ENCODE measurements around the gene SLC6A18. TPM values are rescaled to one million over a fixed set of nuclear protein-coding genes. Genes with fewer than 3 reads are reported as not detected.

SLC6A18 gene
- total and polyA plus RNA-seq, 2 of the 4 experiments (the other 2 are of a cell fraction), result not detected

DNA sequence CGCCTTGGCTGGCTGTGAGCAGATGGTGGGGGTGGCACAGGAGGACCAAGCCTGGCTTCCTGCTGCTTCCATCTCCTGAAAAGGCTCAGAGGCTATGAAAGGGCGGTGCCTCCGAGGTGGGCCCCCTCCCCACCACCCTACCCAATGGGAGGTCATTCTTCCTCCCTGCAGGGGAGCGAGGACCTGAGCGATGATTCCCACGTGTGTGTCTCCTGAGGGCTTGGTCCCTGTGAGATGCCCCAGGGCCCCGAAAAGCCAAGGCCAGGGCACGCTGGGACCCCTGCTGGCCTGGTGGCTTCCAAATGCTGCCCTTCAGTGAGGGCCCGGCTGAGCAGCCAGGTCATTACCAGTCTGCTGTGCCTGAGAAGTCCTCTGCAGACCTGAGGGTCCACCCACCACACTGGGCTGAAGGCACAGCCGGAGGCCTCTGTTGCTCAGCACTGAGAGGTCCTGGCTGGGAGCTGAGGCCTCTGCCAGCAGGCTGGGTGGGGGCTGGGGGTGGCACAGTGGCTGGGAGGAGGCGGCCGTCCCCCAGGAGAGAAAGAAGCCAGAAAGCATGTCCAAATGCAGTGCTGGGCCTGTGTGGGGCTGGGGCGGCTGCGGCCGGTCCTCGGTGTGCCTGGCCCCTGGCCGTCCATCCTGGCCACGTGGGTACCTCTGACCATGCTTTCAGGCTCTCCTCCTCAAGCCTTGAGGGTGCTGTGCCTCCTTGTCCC lies 37.8 kb upstream of the SLC6A18 start:
- TF ChIP-seq CHD1 (IDR thresholded peaks at IDR 0.05; ENCODE audit: low read depth, low read length) (no peak), POLR2A (IDR thresholded peaks at IDR 0.05; ENCODE audit: low read depth, low read length) (no peak), NFE2L2 (IDR thresholded peaks at IDR 0.05; ENCODE audit: low read depth, low read length) (no peak), RFX5 (IDR thresholded peaks at IDR 0.05; ENCODE audit: low read depth, low read length) (no peak), SMC3 (IDR thresholded peaks at IDR 0.05; ENCODE audit: low read depth, low read length) (no peak), BHLHE40 (IDR thresholded peaks at IDR 0.05; ENCODE audit: low read depth, low read length) (no peak), CTCF (conservative IDR thresholded peaks at IDR 0.05; ENCODE audit: low read depth, low read length) (no peak), ELK1 (IDR thresholded peaks at IDR 0.05; ENCODE audit: borderline replicate concordance, low read depth, low read length) (no peak)
- DNase-seq, result no peak
- Histone ChIP-seq H2AK5ac (ENCODE audit: low read depth, low read length) (no peak overlapping the region), H4K5ac (ENCODE audit: low read depth, low read length) (no peak overlapping the region), H3K14ac (replicated peaks; ENCODE audit: low read depth, low read length) (no peak overlapping the region), H4K8ac (ENCODE audit: low read depth in 2 of 2, low read length in 2 of 2) (no peak overlapping the region), H3K27me3 (ENCODE audit: control insufficient read depth, insufficient read depth, low read length) (peaks cover 29% of the 10 kb centered on the region; the same call in 1 of the 2 replicates), H3K9me3 (ENCODE audit: control insufficient read depth, insufficient read depth, low read length) (no peaks in the 10 kb centered on the region), H2BK5ac (ENCODE audit: low read depth, low read length, poor library complexity, severe bottlenecking) (no peak overlapping the region), H3K4me2 (ENCODE audit: low read depth, low read length) (no peak overlapping the region), H3K56ac (ENCODE audit: extremely low read depth, insufficient read depth, low read length) (no peak overlapping the region), H3K4me1 (ENCODE audit: control insufficient read depth, insufficient read depth, low read length) (no peaks in the 10 kb centered on the region), H3K27ac (ENCODE audit: insufficient read depth, low read length) (no peak overlapping the region), H2BK15ac (ENCODE audit: low read depth, low read length) (no peak overlapping the region), H3K36me3 (ENCODE audit: control insufficient read depth, insufficient read depth, low read length) (no peaks in the 10 kb centered on the region), H3K18ac (ENCODE audit: low read depth, low read length) (no peak overlapping the region), H2BK120ac (ENCODE audit: low read depth, low read length) (no peak overlapping the region), H2BK20ac (ENCODE audit: low read depth, low read length) (no peak overlapping the region), H2AFZ (replicated peaks; ENCODE audit: low read length, poor library complexity) (no peak overlapping the region), H3K4me3 (ENCODE audit: insufficient read depth, low read depth, low read length) (no peak overlapping the region), H4K20me1 (ENCODE audit: insufficient read depth, low read length) (no peaks in the 10 kb centered on the region), H3K9ac (ENCODE audit: low read depth, low read length) (no peak overlapping the region), H3K4ac (ENCODE audit: low read depth, low read length) (no peak overlapping the region), H4K91ac (ENCODE audit: insufficient read depth, low read depth, low read length) (no peak overlapping the region), H3K79me1 (ENCODE audit: low read depth in 1 of 2, low read length in 2 of 2) (no peaks in the 10 kb centered on the region), H3K23ac (ENCODE audit: low read depth, low read length) (no peak overlapping the region), H2AK9ac (replicated peaks; ENCODE audit: low read depth, low read length, poor library complexity) (no peak overlapping the region), H3K9me1 (ENCODE audit: insufficient read depth, low read length) (no peaks in the 10 kb centered on the region)
- no peak for ATAC-seq (ENCODE audit: low read depth)
- in situ Hi-C loops (cut with MboI; ENCODE audit: low sequenced_read_pairs), result no loop called here
- 61% methylated on average over 5 of the region's 18 CpGs; no CpG with 5 or more reads in 1 of the 2 experiments for WGBS, 2 experiments (ENCODE audit: extremely low coverage in 2 of 2, insufficient read length in 1 of 2)
- BruUV-seq (replicated peaks), result no TSS peak
- intact Hi-C loops (cut with micrococcal nuclease), result no loop called here
- dilution Hi-C loops (cut with HindIII; ENCODE audit: low sequenced_read_pairs, unreplicated experiment), result no loop called here
- ChIA-PET POLR2A (ENCODE audit: unreplicated experiment) (no interaction called here), CTCF (no interaction called here)
